Uterus (tissue), 2 donors: ENCODE results near the gene SRSF4.

Experiments used
- POLR2A ChIP-seq, 2 donors: fragments of 450-650 bp; IDR thresholded peaks; one replicate each; pipeline ENCODE4 v1.6.1; 2016; ENCODE audit warnings: antibody characterized with exemption in 2 of 2, mild to moderate bottlenecking in 1 of 2, moderate library complexity in 1 of 2
- TF ChIP-seq, protein P1 (sequence below), 4 experiments: fragments of 200-600 bp in 2 of 4; fragments of 450-650 bp in 2 of 4; sonication (generic) in 2 of 4; IDR thresholded peaks; one replicate each; pipeline ENCODE4 v1.5.1; 2016 to 2019; ENCODE audit warnings: antibody characterized with exemption in 4 of 4, mild to moderate bottlenecking in 2 of 4, moderate library complexity in 1 of 4

DNA sequence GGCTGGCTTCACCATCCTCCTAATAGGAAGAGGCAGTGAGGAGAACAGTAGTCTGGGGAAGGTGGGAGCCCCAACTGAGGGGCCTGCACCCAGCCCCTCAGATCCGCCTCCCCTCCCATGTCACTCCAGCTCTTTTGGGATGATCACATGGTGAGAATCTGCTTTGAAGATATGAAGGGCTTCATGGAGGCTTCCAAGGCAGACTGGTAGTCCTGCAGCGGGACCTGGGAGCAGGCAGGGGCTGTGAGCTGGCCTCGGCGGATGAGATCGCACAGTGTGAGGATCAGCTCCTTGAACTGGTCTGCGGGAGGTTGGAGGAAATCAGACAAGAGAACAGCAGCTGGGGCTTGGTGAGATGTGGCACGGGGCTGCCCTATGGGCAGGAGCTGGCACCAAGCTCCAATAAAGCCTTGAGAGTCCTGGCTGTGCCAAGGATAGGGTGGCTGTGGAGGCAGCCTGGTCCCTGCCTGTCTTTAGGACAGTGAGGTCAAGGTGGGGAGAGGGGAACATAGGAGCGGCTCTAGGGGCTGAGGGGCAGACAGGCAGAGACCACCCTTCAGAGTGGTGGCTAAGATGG is 12.3 kb upstream of the SRSF4 start:
- TF ChIP-seq, protein P1, sequence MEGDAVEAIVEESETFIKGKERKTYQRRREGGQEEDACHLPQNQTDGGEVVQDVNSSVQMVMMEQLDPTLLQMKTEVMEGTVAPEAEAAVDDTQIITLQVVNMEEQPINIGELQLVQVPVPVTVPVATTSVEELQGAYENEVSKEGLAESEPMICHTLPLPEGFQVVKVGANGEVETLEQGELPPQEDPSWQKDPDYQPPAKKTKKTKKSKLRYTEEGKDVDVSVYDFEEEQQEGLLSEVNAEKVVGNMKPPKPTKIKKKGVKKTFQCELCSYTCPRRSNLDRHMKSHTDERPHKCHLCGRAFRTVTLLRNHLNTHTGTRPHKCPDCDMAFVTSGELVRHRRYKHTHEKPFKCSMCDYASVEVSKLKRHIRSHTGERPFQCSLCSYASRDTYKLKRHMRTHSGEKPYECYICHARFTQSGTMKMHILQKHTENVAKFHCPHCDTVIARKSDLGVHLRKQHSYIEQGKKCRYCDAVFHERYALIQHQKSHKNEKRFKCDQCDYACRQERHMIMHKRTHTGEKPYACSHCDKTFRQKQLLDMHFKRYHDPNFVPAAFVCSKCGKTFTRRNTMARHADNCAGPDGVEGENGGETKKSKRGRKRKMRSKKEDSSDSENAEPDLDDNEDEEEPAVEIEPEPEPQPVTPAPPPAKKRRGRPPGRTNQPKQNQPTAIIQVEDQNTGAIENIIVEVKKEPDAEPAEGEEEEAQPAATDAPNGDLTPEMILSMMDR (IDR thresholded peaks at IDR 0.05): no peak
- no peak for TF ChIP-seq POLR2A (IDR thresholded peaks at IDR 0.05)
